Subcutaneous adipose tissue (tissue), 4 donors: ENCODE results near the gene ZNF785. TPM values are rescaled to one million over a fixed set of nuclear protein-coding genes. Genes with fewer than 3 reads are reported as not detected.

Source experiments
- CTCF ChIP-seq: fragments of 450-650 bp; IDR thresholded peaks from one replicate; pipeline ENCODE4 v1.5.1; 2016; ENCODE audit warnings: low read depth, mild to moderate bottlenecking, control low read depth, antibody characterized with exemption, moderate library complexity
- total RNA-seq, 4 donors: library from RNA; depleted of rRNA; stranded (reverse); fragments of >200 nt; gene quantifications; one replicate each; pipeline ENCODE4 v1.1.0, GENCODE V29; 2016

ZNF785 gene
- total RNA-seq: 1 to 10 TPM; 2.9 to 8.4 (median 6.6) TPM

- no peak for TF ChIP-seq CTCF
Measured at GRCh38 chr16:30585400-30586191, at the start of gene ZNF785. Gene ZNF785 (minus strand): TSS chr16:30585697. CDS start chr16:30585611, 86 bp downstream.

DNA sequence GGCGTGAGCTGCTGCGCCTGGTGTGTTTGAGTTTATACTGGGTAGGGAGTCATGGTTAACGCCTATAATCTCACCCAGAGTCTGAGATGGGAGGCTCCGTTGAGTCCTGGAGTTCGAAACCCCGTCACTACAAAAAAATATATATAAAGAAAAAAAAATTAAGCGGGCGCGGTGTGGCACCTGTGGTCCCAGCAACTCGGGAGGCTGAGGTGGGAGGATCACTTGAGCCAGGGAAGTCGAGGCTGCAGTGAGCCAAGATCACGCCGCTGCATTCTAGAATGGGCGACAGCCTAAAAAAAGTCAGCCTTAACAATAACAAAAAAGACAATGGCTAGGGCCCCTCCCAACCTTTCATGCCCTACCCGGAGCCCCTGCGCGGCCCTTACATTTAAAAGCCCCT, 48.0 kb upstream of the ZNF785 start:
- no peak for TF ChIP-seq CTCF

GRCh38 chr16:30628628-30629540, 43.4 kb upstream of the ZNF785 start:
- no peak for TF ChIP-seq CTCF

GRCh38 chr16:30626236-30626635, 40.7 kb upstream of the ZNF785 start:
- no peak for TF ChIP-seq CTCF

- no peak for TF ChIP-seq CTCF
Measured at GRCh38 chr16:30623536-30624283, 38.2 kb upstream of the ZNF785 start.

DNA sequence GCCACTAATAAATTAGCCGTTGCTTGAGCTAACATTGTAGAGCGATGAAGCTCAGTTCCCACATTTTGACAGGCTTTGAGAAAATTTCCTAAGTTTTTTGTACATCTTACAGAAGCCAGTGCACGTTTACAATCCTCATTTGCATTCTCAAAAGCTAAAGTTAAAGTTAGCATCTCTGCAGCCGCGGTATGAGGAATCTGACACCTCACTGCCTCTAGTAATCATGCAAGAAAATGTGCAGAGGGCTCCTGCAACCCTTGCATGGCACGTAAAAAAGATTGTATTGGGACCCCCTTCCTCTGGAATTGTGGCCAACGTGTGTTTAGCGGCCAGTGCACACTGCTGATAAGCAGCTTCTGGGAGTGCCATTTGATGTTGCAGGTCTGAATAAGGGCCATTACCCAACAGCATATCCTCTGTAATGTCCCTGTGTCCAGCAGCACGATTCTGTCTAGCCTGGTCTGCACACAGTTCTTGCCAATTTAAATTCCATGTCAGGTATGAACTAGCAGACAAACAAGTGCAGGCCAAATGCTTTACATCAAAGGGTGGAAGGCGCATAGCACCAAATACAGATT, 37.0 kb upstream of the ZNF785 start:
- no peak for TF ChIP-seq CTCF
